A673 (cell line): ENCODE data around the gene TSGA10. TPM values are rescaled to one million over a fixed set of nuclear protein-coding genes. Genes with fewer than 3 reads are reported as not detected.

Source experiments
- BruUV-seq: library from RNA; stranded (reverse); fragments of 400-500 nt; replicated peaks from 2 replicates; lab custom pipeline; 2021; lab: Mats Ljungman, UMichigan
- CTCF ChIA-PET: fragments of 300-600 bp; sonication (Branson Sonifier 250); formaldehyde crosslinking; loops from one replicate; lab custom pipeline; 2022; ENCODE audit warnings: antibody characterized with exemption; lab: Charles Lee
- POLR2A ChIA-PET: fragments of 300-600 bp; sonication (Branson Sonifier 250); formaldehyde crosslinking; loops from one replicate; lab custom pipeline; 2022; ENCODE audit warnings: antibody characterized with exemption; ENCODE audit not compliant: low non-redundant PET; lab: Charles Lee
- DNase-seq: peaks from one replicate; pipeline ENCODE4 v3.0.0-alpha.2; 2015; ENCODE audit warnings: low spot score
- H3K27ac ChIP-seq: fragments of 200-600 bp; sonication (generic); 2 replicates; pipeline ENCODE4 v1.5.1; 2016; ENCODE audit warnings: mixed run types, low read depth, mild to moderate bottlenecking, mixed read lengths, antibody characterized with exemption, low read length; ENCODE audit not compliant: poor library complexity, severe bottlenecking
- H3K27me3 ChIP-seq: fragments of 200-600 bp; sonication (generic); replicated peaks from 2 replicates; pipeline ENCODE4 v1.6.1; 2017; ENCODE audit warnings: mixed run types, low read depth, mild to moderate bottlenecking, mixed read lengths, antibody characterized with exemption, low read length; ENCODE audit not compliant: insufficient read depth, poor library complexity
- H3K36me3 ChIP-seq: fragments of 200-600 bp; sonication (generic); 2 replicates; pipeline ENCODE4 v1.6.1; 2016; ENCODE audit warnings: mixed run types, mild to moderate bottlenecking, mixed read lengths, antibody characterized with exemption, low read length; ENCODE audit not compliant: insufficient read depth, poor library complexity, severe bottlenecking
- H3K4me1 ChIP-seq: fragments of 200-600 bp; sonication (generic); 2 replicates; pipeline ENCODE4 v1.6.1; 2017; ENCODE audit warnings: mixed run types, mild to moderate bottlenecking, mixed read lengths, antibody characterized with exemption, low read length; ENCODE audit not compliant: insufficient read depth, poor library complexity, severe bottlenecking
- H3K4me3 ChIP-seq: fragments of 200-600 bp; sonication (generic); 2 replicates; pipeline ENCODE4 v1.5.1; 2016; ENCODE audit warnings: low read depth, mixed run types, mild to moderate bottlenecking, mixed read lengths, low read length; ENCODE audit not compliant: poor library complexity, severe bottlenecking
- H3K9me3 ChIP-seq: fragments of 200-600 bp; sonication (generic); 2 replicates; pipeline ENCODE4 v1.6.1; 2016; ENCODE audit warnings: mixed run types, low read depth, mild to moderate bottlenecking, mixed read lengths, antibody characterized with exemption, low read length; ENCODE audit not compliant: poor library complexity, severe bottlenecking
- CTCF ChIP-seq: fragments of 300-800, 200-600 bp; sonication (generic); conservative IDR thresholded peaks from 2 replicates; pipeline ENCODE4 v1.5.1; 2017; ENCODE audit warnings: low read depth, mild to moderate bottlenecking, antibody characterized with exemption, low read length, moderate library complexity, mixed read lengths
- EZH2 ChIP-seq: fragments of 200-600 bp; sonication (generic); IDR thresholded peaks from 2 replicates; pipeline ENCODE4 v1.6.1; 2017; ENCODE audit warnings: borderline replicate concordance, low read depth, mild to moderate bottlenecking, mixed read lengths, antibody characterized with exemption, low read length; ENCODE audit not compliant: poor library complexity, severe bottlenecking
- intact Hi-C: fragments of 100-400 bp; cut with micrococcal nuclease; formaldehyde crosslinking; loops from one replicate; pipeline ENCODE4 v1.10.0; 2022; ENCODE audit not compliant: unreplicated experiment
- total RNA-seq: library from RNA; stranded (reverse); gene quantifications from 2 replicates; pipeline ENCODE4 v1.2.3, GENCODE V29; 2021

The TSGA10 gene
- total RNA-seq, 1 experiment from 2014 or later: 2.5 TPM

DNA sequence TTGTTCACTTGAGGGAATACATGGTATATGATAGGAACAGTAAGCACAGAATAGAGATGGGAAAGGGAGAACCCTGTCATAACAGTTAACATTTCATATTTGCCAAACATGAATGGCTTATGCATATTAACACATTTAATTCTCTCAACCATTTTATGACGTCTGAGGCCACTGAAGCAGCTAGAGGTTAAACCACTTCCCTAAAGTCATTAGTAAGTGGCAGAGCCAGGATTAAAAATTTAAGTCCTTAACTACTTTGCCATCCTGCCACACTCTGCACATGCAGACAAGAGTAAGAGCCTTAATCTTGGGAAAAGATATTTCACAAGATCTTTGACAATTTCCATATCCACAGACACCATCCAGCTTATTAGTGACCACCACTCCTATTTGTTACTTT is 2.1 kb upstream of the TSGA10 start:
- POLR2A ChIA-PET: no interaction called here
- BruUV-seq: no TSS peak

GRCh38 chr2:99153921-99154604 is 679 bp downstream of the TSGA10 start:
- DNase-seq: no peak
- Histone ChIP-seq H3K27me3 (no peaks in the 10 kb centered on the region), H3K4me3 (peak overlapping the region; percentile 60), H3K27ac (peak overlapping the region; percentile 62), H3K36me3 (no peaks in the 10 kb centered on the region), H3K9me3 (no peaks in the 10 kb centered on the region), H3K4me1 (no peaks in the 10 kb centered on the region)
- no peak for TF ChIP-seq EZH2
- no peak for TF ChIP-seq CTCF
- ChIA-PET CTCF (no interaction called here), POLR2A (interaction anchor here (0.6 kb wide), 1 partner anchor 1795 kb away, joined by 6 read pairs; no protein-coding TSS in a partner anchor)
- BruUV-seq: TSS peak; percentile 61
- intact Hi-C loops: loop anchor here (2.0 kb wide), 1 partner anchor 27 kb away; the partner anchor contains the start of genes MITD1 and MRPL30

More for the DNA sequence above, 2.1 kb upstream of the TSGA10 start:
- no peaks in the 10 kb centered on the region for H3K4me1 ChIP-seq
- TF ChIP-seq EZH2: no peak
- TF ChIP-seq CTCF: no peak
- no peaks in the 10 kb centered on the region for H3K9me3 ChIP-seq
- H3K4me3 ChIP-seq: no peak overlapping the region
- CTCF ChIA-PET: no interaction called here
- no peaks in the 10 kb centered on the region for H3K36me3 ChIP-seq
- no peaks in the 10 kb centered on the region for H3K27me3 ChIP-seq
- no peak overlapping the region for H3K27ac ChIP-seq
- DNase-seq: no peak
- intact Hi-C loops: no loop called here

GRCh38 chr2:99152199-99152895 is 2.4 kb downstream of the TSGA10 start:
- Histone ChIP-seq H3K27ac (no peak overlapping the region), H3K4me3 (no peak overlapping the region), H3K27me3 (no peaks in the 10 kb centered on the region), H3K4me1 (no peaks in the 10 kb centered on the region), H3K36me3 (no peaks in the 10 kb centered on the region), H3K9me3 (no peaks in the 10 kb centered on the region)
- no peak for DNase-seq
- ChIA-PET CTCF (no interaction called here), POLR2A (no interaction called here)
- BruUV-seq: no TSS peak
- TF ChIP-seq CTCF (no peak), EZH2 (no peak)
- intact Hi-C loops: no loop called here
